Right atrium auricular region (tissue), 2 donors: ENCODE results near the gene APLF. TPM values are rescaled to one million over a fixed set of nuclear protein-coding genes. Genes with fewer than 3 reads are reported as not detected.

Source experiments
- DNase-seq: peaks from one replicate; pipeline ENCODE4 v3.0.0-alpha.2; 2019; ENCODE audit warnings: low spot score
- H3K27ac ChIP-seq, 2 donors: fragments of 200-600 bp; sonication (generic); 1 replicate in 1 of 2; 2 replicates in 1 of 2; pipeline ENCODE4 v1.5.1; 2016 to 2019
- H3K27me3 ChIP-seq, 2 donors: fragments of 200-600 bp; sonication (generic); one replicate each; pipeline versions ENCODE4 v1.5.1 to v1.6.0; 2017 to 2019
- H3K36me3 ChIP-seq: fragments of 200-600 bp; sonication (generic); one replicate; pipeline ENCODE4 v1.5.1; 2016
- H3K4me1 ChIP-seq, 2 donors: fragments of 200-600 bp; sonication (generic); one replicate each; pipeline versions ENCODE4 v1.5.1 to v1.6.0; 2017 to 2019
- H3K4me3 ChIP-seq, 2 donors: fragments of 200-600 bp; sonication (generic); 1 replicate in 1 of 2; 2 replicates in 1 of 2; pipeline ENCODE4 v1.5.1; 2017 to 2019; ENCODE audit warnings: mild to moderate bottlenecking in 1 of 2, moderate library complexity in 1 of 2
- H3K9me3 ChIP-seq, 2 donors: fragments of 200-600 bp; sonication (generic); one replicate each; pipeline ENCODE4 v1.5.1; 2019
- CTCF ChIP-seq, 2 donors: fragments of 200-600 bp; sonication (generic); IDR thresholded peaks; one replicate each; pipeline ENCODE4 v1.5.1; 2019; ENCODE audit warnings: antibody characterized with exemption in 2 of 2
- total RNA-seq, 2 donors: library from RNA; depleted of rRNA; stranded (reverse); fragments of >200 nt; gene quantifications; one replicate each; pipeline ENCODE4 v1.1.0, GENCODE V29; 2016

Gene APLF
- total RNA-seq, 2 donors from 2014 or later = 4.2 to 8.2 TPM

DNA sequence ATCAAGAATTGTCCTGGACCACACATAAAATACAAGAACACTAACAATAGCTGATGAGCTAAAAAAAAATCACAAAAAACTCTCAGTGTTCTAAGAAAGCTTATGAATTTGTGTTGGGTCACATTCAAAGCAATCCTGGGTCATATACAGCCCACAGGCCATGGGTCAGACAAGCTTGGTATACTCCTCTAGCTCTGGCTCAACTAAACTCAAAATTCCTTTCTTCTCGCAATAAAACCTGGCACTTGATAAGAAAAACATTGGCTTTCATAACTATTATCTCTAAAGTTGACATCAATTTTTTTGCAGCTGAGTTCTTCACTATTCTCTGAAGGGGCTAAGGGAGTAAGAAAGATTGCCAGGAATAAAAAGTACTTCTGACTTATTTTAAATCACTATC is 38.6 kb upstream of the APLF start:
- H3K36me3 ChIP-seq = no peaks in the 10 kb centered on the region

DNA sequence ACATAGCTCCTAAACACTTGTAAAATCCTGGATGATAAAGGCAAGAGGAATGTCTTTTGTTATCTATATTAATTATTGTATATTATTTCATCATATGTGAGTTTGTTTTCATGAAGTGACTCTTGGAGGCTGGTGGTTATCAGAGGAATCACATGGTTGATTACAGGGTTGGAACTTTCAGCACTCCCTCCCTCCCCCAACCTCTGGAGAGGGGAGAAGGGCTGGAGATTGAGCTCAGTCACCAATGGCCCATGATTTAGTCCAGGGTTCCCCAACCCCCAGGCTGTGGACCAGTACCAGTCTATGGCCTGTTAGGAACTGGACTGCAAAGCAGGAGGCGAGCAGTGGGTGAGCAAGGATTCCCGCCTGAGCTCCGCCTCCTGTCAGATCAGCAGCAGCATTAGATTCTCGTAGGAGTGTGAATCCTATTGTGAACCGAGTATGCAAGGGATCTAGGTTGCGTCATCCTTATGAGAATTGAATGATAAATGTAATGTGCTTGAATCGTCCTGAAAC is 38.0 kb upstream of the APLF start:
- Histone ChIP-seq H3K9me3 (no peaks in the 10 kb centered on the region), H3K4me1 (peaks cover 0 to 5% of the 10 kb centered on the region in 2 donors), H3K36me3 (no peaks in the 10 kb centered on the region), H3K4me3 (no peak overlapping the region), H3K27me3 (no peaks in the 10 kb centered on the region), H3K27ac (no peak overlapping the region)
- no peak for TF ChIP-seq CTCF (IDR thresholded peaks at IDR 0.05)
- DNase-seq = no peak

More for the DNA sequence above, 38.6 kb upstream of the APLF start:
- Histone ChIP-seq H3K4me1 (peaks cover 0 to 5% of the 10 kb centered on the region in 2 donors), H3K27ac (no peak overlapping the region), H3K9me3 (no peaks in the 10 kb centered on the region), H3K4me3 (no peak overlapping the region), H3K27me3 (no peaks in the 10 kb centered on the region)
- TF ChIP-seq CTCF (IDR thresholded peaks at IDR 0.05) = no peak
- no peak for DNase-seq

DNA sequence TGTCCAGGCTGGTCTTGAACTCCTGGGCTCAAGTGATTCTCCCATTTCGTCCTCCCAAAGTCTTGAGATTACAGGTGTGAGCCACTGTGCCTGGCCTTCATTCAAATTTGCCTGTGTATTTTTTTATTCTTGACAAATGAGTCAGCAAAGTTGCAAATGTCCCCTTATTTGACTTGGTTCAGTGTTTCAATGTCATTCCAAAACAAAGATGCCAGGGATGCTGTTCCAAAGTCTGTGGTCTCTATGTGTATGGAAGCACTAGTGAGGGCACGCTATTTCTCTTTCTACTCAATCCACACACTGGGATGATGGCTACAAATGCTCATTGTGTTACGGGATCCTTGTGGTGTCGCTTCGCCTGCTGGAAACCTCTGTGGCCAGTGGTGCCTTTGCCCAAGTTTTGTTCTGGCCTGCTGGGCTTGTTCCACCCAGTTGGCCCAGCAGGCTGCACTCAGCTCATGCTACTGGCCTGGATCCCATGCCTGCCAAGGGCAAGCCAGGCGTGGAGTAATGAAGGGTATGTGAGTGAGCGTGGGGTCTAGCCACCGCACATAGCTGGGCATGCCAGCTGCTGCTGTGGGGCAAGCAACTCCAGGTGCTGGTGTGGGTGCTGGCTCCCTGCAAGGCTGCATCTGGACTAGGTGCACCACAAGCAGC is 35.9 kb upstream of the APLF start:
- Histone ChIP-seq H3K36me3 (no peaks in the 10 kb centered on the region), H3K27ac (no peak overlapping the region), H3K4me1 (peaks cover 0 to 13% of the 10 kb centered on the region in 2 donors), H3K9me3 (no peaks in the 10 kb centered on the region), H3K27me3 (no peaks in the 10 kb centered on the region), H3K4me3 (no peak overlapping the region)
- TF ChIP-seq CTCF (IDR thresholded peaks at IDR 0.05) = no peak
- no peak for DNase-seq

DNA sequence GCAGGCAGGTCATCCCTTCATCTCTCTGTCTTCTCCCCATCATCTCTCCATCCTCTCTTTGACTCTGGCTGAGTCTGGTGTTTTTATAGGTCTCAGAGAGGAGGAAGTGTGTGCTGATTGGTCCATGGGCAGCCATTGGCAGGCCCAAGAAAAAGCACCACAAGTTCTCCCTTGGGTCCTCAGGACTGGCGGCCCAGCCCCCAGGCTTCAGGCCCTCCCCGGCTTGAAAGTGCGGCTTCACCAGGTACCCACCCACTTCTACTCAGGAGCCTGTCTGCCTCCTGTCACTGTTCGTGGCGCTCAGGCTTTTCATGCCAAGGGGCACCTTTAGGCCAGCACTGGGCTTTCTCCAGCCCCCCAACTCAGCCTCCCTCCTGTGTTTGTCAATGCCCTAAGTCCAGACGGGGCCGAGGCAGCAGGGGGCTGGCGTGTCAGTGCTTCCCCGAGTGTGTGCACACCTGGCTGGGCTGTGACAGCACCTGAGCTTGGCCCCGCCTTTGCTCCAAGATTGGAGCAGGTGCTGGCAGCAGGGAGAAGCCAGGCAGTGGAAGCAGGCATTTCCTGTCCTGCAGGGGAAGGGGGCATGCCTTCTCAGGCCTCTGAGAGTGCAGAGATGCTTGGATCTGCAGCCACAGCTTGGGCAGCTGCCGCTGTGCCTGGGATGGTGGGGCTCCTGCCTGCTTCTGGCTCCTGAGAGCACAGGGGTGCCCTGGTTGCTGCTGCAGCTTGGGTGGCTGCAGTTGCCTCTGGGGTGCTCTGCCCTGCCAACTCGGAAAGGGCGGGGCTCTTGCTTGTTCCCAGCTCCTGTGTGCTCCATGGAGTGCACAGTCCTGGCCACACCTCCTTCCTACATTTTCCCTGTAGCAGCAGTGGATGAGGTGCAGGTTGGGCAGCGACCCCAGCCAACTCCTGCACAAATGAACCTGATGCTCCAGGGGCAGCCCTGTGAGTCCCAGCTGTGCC is 34.4 kb upstream of the APLF start:
- H3K9me3 ChIP-seq = no peaks in the 10 kb centered on the region
- no peaks in the 10 kb centered on the region for H3K36me3 ChIP-seq
- DNase-seq = no peak
- H3K27me3 ChIP-seq = no peaks in the 10 kb centered on the region
- no peak for TF ChIP-seq CTCF (IDR thresholded peaks at IDR 0.05)
- no peak overlapping the region for H3K4me3 ChIP-seq
- H3K27ac ChIP-seq = no peak overlapping the region
- H3K4me1 ChIP-seq = peaks cover 0 to 19% of the 10 kb centered on the region in 2 donors

- H3K27ac ChIP-seq = peak overlapping the region in 1 of 2 donors; percentile 19
- H3K36me3 ChIP-seq = no peaks in the 10 kb centered on the region
- no peak for DNase-seq
- peaks cover 0 to 14% of the 10 kb centered on the region in 2 donors for H3K4me1 ChIP-seq
- H3K4me3 ChIP-seq = no peak overlapping the region
- H3K9me3 ChIP-seq = no peaks in the 10 kb centered on the region
- no peaks in the 10 kb centered on the region for H3K27me3 ChIP-seq
- no peak for TF ChIP-seq CTCF (IDR thresholded peaks at IDR 0.05)
Measured at GRCh38 chr2:68434981-68435380, 32.4 kb upstream of the APLF start.
